HTR-8/SVneo (cell line): ENCODE results near the gene FXYD4.
"Not testable (repeated sequence)": the region's sequence is repeated elsewhere in the genome, so short reads cannot be mapped to it uniquely, and the experiment has no call there.

ENCODE experiments used
- DNase-seq: peaks from one replicate; pipeline ENCODE4 v3.0.0; 2011; ENCODE audit warnings: low spot score, mixed read lengths; ENCODE audit not compliant: insufficient read length
- FAIRE-seq: peaks from 2 replicates; lab custom pipeline; 2011; peaks lifted over from hg19 to GRCh38; lab: Jason Lieb, UNC

Gene FXYD4

DNA sequence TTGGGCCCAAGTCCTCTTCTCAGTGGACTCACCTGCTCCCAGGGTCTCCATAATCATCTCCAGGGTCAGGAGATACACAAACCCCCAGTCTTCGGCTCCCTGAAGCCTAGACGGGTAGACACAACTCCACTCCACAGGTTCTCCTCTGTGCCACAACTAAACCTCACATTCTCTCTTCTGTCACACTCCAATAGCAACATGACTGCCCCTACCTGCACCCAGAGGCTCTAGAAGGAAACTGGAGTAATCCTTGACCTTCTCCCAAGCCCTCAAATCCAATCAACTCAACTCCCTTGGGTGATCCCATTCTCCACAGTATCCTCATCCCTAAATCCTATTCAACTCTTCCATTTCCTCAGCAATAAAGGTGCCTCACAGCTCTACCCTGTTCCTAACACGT, 21.3 kb downstream of the FXYD4 start:
- no peak for FAIRE-seq
- no peak for DNase-seq

GRCh38 chr10:43393186-43393585, 21.8 kb downstream of the FXYD4 start:
- FAIRE-seq = not testable (repeated sequence)

GRCh38 chr10:43393606-43394360, 22.3 kb downstream of the FXYD4 start:
- DNase-seq (no peak), FAIRE-seq (no peak)

More at GRCh38 chr10:43393186-43393585, 21.8 kb downstream of the FXYD4 start:
- DNase-seq = not testable (repeated sequence)

- DNase-seq (no peak), FAIRE-seq (no peak)
These were observed 23.4 kb downstream of the FXYD4 start for GRCh38 chr10:43394868-43395267.

GRCh38 chr10:43395571-43396060, 24.2 kb downstream of the FXYD4 start:
- DNase-seq (no peak), FAIRE-seq (no peak)

DNA sequence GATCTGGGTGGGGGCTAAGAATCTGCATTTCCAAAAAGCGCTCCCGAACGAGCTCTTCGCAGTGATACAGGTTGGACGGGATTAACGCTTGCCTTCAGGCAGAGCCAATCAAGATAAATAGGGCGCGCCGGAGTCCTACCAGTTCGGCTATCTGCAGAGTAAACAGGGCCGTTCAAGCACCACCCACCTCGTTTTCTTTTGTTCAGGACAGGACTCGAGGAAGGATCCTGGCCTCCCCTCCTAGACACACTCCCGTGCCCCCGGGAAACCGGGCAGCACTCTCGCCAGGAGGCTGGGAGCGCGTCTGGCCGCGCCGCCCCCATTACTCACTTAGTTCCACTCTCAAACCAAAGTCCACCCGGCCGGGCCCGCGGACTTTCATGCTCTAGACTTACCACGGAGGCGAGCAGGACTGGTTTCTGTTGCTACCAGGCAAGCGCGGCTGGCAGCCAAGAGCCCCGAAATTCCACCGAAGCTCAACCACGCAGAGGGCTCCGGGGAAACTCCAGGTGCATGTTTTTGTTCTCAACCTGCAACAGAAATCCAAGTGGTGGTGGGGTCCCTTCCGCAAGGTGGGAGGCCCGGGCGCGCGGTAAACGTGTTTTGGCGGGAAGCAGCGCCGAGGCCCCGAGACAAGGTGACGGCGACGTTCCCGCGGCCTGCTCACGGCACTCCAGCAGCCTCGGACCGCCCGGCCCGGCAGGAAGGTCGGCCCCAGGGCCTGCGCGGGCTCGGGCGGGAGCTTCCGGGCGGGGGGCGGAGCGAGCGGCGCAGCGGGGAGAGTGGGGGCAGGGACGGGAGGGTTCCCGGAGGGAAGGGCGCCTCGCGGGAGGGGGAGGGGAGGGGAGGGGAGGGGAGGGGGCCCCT, 24.9 kb downstream of the FXYD4 start:
- peak; percentile 74 for FAIRE-seq
- peak; percentile 87 for DNase-seq

- FAIRE-seq (peak; percentile 40), DNase-seq (peak; percentile 90)
These were observed 25.6 kb downstream of the FXYD4 start for GRCh38 chr10:43396928-43397624.

DNA sequence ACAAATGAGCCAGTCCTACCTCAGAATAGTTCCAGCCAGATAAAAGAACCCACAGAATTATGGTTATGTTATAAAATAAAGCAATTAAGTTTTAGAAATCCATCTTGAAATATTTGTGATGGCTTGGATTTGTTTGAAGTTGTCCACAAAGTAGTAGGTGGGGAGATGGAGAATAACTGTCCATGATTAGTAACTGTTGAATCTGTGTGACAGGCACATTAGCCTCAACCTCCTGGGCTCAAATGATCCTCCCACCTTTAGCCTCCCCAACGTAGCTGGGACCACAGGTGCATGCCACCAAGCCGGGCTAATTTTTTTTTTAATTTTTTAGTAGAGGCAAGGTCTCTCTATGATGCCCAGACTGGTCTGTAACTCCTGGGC, 27.5 kb downstream of the FXYD4 start:
- DNase-seq (no peak), FAIRE-seq (no peak)

GRCh38 chr10:43399320-43400310, 28.2 kb downstream of the FXYD4 start:
- no peak for DNase-seq
- FAIRE-seq = no peak

- FAIRE-seq (no peak), DNase-seq (no peak)
These were observed 30.2 kb downstream of the FXYD4 start for GRCh38 chr10:43401627-43402026.

DNA sequence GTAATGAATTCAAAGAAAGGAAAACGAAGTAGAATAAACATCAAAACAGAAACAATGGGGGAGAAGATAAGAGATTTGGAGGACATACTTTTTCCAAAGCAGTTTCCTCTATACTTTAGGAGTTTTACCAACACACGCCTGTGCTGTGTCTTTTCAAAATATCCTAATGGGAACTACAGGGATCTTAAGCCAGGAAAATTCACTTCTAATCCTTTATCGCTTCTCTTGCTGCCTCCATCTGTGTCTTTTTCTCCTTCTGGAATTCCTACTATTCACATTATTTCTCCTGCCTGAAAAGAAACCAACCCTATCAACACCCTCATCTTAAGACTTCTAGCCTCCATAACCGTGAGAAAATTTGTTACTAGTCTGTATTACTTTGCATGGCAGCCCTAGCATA, 30.7 kb downstream of the FXYD4 start:
- no peak for FAIRE-seq

DNA sequence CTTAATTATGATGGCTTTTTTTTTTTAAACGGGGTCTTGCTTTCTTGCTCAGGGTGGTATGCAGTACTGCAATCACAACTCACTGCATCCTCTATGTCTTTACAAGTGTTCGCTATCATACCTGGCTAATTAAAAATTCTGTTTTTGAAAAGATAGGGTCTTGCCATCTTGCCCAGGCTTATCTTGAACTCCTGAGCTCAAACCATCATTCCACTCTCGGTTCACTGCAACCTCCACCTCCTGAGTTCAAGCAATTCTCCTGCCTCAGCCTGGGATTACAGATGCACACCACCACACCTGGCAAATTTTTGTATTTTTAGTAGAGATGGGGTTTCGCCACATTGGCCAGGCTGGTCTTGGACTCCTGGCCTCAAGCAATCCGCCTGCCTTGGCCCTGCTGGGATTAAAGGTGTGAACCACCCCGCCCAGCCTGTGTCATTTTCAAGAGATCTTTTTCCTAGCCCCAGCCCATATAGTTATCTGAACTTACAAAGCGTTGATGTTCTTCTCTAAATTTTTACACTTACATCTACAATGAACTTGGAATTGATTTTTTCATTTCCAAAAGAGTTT, 31.5 kb downstream of the FXYD4 start:
- no peak for DNase-seq
- FAIRE-seq = no peak

More for the DNA sequence above, 30.7 kb downstream of the FXYD4 start:
- DNase-seq = no peak

- DNase-seq (no peak), FAIRE-seq (no peak)
These were observed 32.7 kb downstream of the FXYD4 start for GRCh38 chr10:43403911-43404703.

GRCh38 chr10:43404704-43405084, 33.3 kb downstream of the FXYD4 start:
- DNase-seq (no peak), FAIRE-seq (no peak)

DNA sequence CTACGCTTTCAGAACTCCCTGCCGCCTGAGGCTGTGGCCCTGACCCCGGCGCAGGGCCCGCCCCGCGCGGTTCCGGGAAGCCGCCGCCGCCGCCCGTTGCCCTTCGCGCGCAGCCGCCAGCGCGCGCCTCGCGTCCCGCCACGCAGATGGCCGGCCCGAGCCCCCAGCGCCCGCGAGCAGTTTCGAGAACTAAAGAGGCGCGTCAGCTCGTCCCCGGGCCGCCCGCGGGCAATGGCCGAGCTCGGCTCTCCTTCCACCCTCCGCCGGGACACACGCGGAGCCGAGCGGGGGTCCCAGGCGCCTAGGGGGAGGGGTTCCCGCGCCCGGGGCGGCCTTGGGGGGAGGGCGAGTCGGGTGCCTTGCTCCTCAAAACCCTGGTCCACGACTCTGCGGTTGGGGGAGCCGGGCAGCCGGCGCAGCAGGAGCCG, 35.7 kb downstream of the FXYD4 start:
- DNase-seq (no peak), FAIRE-seq (no peak)

DNA sequence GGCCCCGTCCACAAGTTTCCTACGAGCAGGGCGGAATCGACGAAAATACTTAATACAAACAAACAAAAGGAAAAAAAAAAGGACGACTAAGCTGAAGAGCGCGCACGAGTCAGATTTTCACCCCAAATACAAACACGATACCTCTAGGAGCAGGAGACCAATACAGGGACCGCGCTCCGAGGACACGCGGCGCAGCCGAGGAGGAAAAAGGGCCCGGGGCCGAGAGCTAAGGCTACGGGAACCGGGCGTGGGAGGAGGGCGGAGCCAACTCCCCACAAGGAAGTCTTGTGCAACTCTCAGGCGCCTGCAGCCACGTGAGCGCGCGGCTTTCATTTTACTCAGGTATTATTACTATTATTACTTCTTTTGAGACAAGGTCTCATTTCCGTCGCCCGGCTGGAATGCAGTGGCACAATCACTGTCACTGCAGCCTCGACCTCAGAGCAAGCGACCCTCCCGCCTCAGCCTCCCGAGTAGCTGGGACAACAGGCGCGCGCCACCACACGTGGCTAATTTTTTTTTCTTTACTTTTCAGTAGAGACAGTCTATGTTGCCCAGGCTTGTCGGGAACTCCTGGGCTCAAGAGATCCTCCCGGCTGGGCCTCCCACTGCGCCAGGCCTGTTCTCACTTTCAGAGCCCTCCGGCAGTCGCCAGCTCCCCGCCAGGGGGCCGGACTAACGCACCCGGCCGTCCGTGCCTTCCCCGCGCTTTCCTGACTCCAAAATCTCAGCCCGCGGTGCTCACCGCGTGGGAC, 36.3 kb downstream of the FXYD4 start:
- FAIRE-seq (no peak), DNase-seq (peak; percentile 84)

DNA sequence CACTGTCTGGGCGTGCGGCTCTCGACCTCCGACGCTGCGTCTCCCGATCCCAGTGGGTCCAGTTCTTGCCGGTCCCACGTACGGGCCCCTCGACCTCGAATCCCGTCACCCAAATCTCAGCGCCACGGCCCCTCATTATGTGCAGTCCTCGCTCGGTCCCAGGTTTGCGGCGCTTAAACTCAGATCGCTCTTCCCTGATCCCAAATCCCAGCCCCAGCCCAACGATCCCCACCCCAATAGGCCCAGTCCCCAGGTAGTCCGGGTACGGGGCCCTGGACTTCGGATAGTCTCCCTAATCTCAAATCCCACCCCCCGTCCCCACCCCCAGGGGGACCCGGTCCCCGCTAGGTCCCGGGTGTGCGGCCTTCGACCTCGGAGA, 36.9 kb downstream of the FXYD4 start:
- DNase-seq (no peak), FAIRE-seq (no peak)
